H9 (cell line): ENCODE results near the gene ACSL3. TPM values are rescaled to one million over a fixed set of nuclear protein-coding genes. Genes with fewer than 3 reads are reported as not detected.

Source experiments
- DNase-seq: peaks from one replicate; pipeline ENCODE4 v3.0.0-alpha.2; 2017
- H2AFZ ChIP-seq: one replicate; pipeline ENCODE4 v1.6.1; 2013; ENCODE audit warnings: mild to moderate bottlenecking, low read length, control low read depth, moderate library complexity
- H2AK5ac ChIP-seq: 2 replicates; pipeline ENCODE4 v1.6.1; 2013; ENCODE audit warnings: low read length, control low read depth, mixed read lengths; ENCODE audit not compliant: insufficient read length
- H2BK120ac ChIP-seq: one replicate; pipeline ENCODE4 v1.6.1; 2013; ENCODE audit warnings: low read depth, mild to moderate bottlenecking, low read length, control low read depth, inconsistent platforms; ENCODE audit not compliant: poor library complexity, severe bottlenecking
- H2BK12ac ChIP-seq: 2 replicates; pipeline ENCODE4 v1.6.1; 2013; ENCODE audit warnings: low read length, control low read depth, mixed read lengths, low read depth; ENCODE audit not compliant: insufficient read length
- H2BK15ac ChIP-seq: 2 replicates; pipeline ENCODE4 v1.6.1; 2013; ENCODE audit warnings: low read depth, low read length, control low read depth
- H2BK20ac ChIP-seq: one replicate; pipeline ENCODE4 v1.6.1; 2013; ENCODE audit warnings: low read depth, mild to moderate bottlenecking, low read length, control low read depth, inconsistent platforms; ENCODE audit not compliant: poor library complexity, severe bottlenecking
- H2BK5ac ChIP-seq: 2 replicates; pipeline ENCODE4 v1.6.1; 2013; ENCODE audit warnings: low read length, control low read depth, mixed read lengths; ENCODE audit not compliant: insufficient read length
- H3K14ac ChIP-seq: 2 replicates; pipeline ENCODE4 v1.6.1; 2013; ENCODE audit warnings: low read length, control low read depth; ENCODE audit not compliant: insufficient read depth
- H3K18ac ChIP-seq: 2 replicates; pipeline ENCODE4 v1.6.1; 2013; ENCODE audit warnings: low read depth, mild to moderate bottlenecking, mixed read lengths, low read length, control low read depth; ENCODE audit not compliant: insufficient read length
- H3K23ac ChIP-seq: 2 replicates; pipeline ENCODE4 v1.6.1; 2013; ENCODE audit warnings: low read length, control low read depth, mixed read lengths, low read depth; ENCODE audit not compliant: insufficient read length
- H3K23me2 ChIP-seq: 2 replicates; pipeline ENCODE4 v1.6.1; 2013; ENCODE audit warnings: low read depth, mild to moderate bottlenecking, mixed read lengths, low read length, control low read depth; ENCODE audit not compliant: insufficient read length, poor library complexity, severe bottlenecking
- H3K27ac ChIP-seq: 2 replicates; pipeline ENCODE4 v1.5.1; 2013; ENCODE audit warnings: low read length, control low read depth, mixed read lengths, low read depth; ENCODE audit not compliant: insufficient read length
- H3K27me3 ChIP-seq: 2 replicates; pipeline ENCODE4 v1.6.1; 2013; ENCODE audit warnings: low read length, control low read depth, inconsistent platforms; ENCODE audit not compliant: insufficient read depth
- H3K4ac ChIP-seq: 2 replicates; pipeline ENCODE4 v1.6.1; 2013; ENCODE audit warnings: low read depth, mild to moderate bottlenecking, control low read depth, inconsistent platforms, low read length, moderate library complexity
- H3K4me1 ChIP-seq: 2 replicates; pipeline ENCODE4 v1.6.1; 2013; ENCODE audit warnings: low read length, control low read depth, inconsistent platforms; ENCODE audit not compliant: insufficient read depth
- H3K4me2 ChIP-seq: 2 replicates; pipeline ENCODE4 v1.6.1; 2013; ENCODE audit warnings: low read length, control low read depth, mixed read lengths; ENCODE audit not compliant: insufficient read length, insufficient read depth
- H3K56ac ChIP-seq: 2 replicates; pipeline ENCODE4 v1.6.1; 2013; ENCODE audit warnings: low read depth, mild to moderate bottlenecking, mixed read lengths, low read length, control low read depth; ENCODE audit not compliant: insufficient read length
- H3K79me1 ChIP-seq: 2 replicates; pipeline ENCODE4 v1.6.1; 2013; ENCODE audit warnings: low read depth, mild to moderate bottlenecking, moderate library complexity, low read length, control low read depth, inconsistent platforms; ENCODE audit not compliant: insufficient read depth, poor library complexity, severe bottlenecking
- H3K79me2 ChIP-seq: 2 replicates; pipeline ENCODE4 v1.6.1; 2013; ENCODE audit warnings: low read length, control low read depth, inconsistent platforms; ENCODE audit not compliant: insufficient read depth
- H3K9ac ChIP-seq: 2 replicates; pipeline ENCODE4 v1.6.1; 2013; ENCODE audit warnings: low read length, control low read depth, mixed read lengths; ENCODE audit not compliant: insufficient read length; ENCODE audit errors: extremely low read depth
- H3K9me3 ChIP-seq: one replicate; pipeline ENCODE4 v1.6.1; 2013; ENCODE audit warnings: low read depth, low read length, inconsistent platforms; ENCODE audit not compliant: control insufficient read depth
- H3T11ph ChIP-seq: one replicate; pipeline ENCODE4 v1.6.1; 2013; ENCODE audit warnings: mild to moderate bottlenecking, low read length, control low read depth, inconsistent platforms
- H4K20me1 ChIP-seq: one replicate; pipeline ENCODE4 v1.6.1; 2013; ENCODE audit not compliant: control insufficient read depth, insufficient read length, insufficient read depth
- H4K5ac ChIP-seq: 2 replicates; pipeline ENCODE4 v1.6.1; 2013; ENCODE audit warnings: low read depth, mild to moderate bottlenecking, mixed read lengths, low read length, control low read depth; ENCODE audit not compliant: insufficient read length
- H4K8ac ChIP-seq: replicated peaks from 2 replicates; pipeline ENCODE4 v1.6.1; 2013; ENCODE audit warnings: low read length, control low read depth, mixed read lengths, low read depth; ENCODE audit not compliant: insufficient read length
- H4K91ac ChIP-seq: 2 replicates; pipeline ENCODE4 v1.6.1; 2013; ENCODE audit warnings: low read depth, mild to moderate bottlenecking, moderate library complexity, mixed read lengths, low read length, control low read depth; ENCODE audit not compliant: insufficient read length
- H3K27ac Mint-ChIP-seq, 3 experiments: 2 replicates in 2 of 3; 3 replicates in 1 of 3; pipeline ENCODE4 v1.8.0; 2020 to 2021; ENCODE audit warnings: mixed read lengths in 3 of 3, mild to moderate bottlenecking in 1 of 3, moderate library complexity in 1 of 3
- H3K27me3 Mint-ChIP-seq: 2 replicates; pipeline ENCODE4 v1.8.0; 2021; ENCODE audit warnings: low read depth, mild to moderate bottlenecking, moderate library complexity, mixed read lengths
- H3K36me3 Mint-ChIP-seq, 3 experiments: 2 replicates in 2 of 3; 3 replicates in 1 of 3; pipeline ENCODE4 v1.8.0; 2020 to 2021; ENCODE audit warnings: low read depth in 3 of 3, mixed read lengths in 3 of 3; ENCODE audit not compliant: insufficient read depth in 1 of 3
- H3K4me1 Mint-ChIP-seq, 2 experiments: 2 replicates each; pipeline ENCODE4 v1.8.0; 2020; ENCODE audit warnings: mixed read lengths in 2 of 2
- H3K4me3 Mint-ChIP-seq, 2 experiments: 2 replicates in 1 of 2; 3 replicates in 1 of 2; pipeline ENCODE4 v1.8.0; 2020 to 2021; ENCODE audit warnings: mild to moderate bottlenecking in 2 of 2, mixed read lengths in 2 of 2, moderate library complexity in 1 of 2
- H3K9me3 Mint-ChIP-seq, 2 experiments: 2 replicates in 1 of 2; 3 replicates in 1 of 2; pipeline ENCODE4 v1.8.0; 2020; ENCODE audit warnings: mild to moderate bottlenecking in 2 of 2, mixed read lengths in 2 of 2, moderate library complexity in 1 of 2
- WGBS: extraction: QIAGEN DNeasy Blood & Tissue Kit; methylation state at CpG from one replicate; pipeline ENCODE4 v1.1.7; 2013; ENCODE audit warnings: missing lambda C conversion rate, low lambda C conversion rate, mixed read lengths; ENCODE audit not compliant: insufficient read length; ENCODE audit errors: extremely low coverage; 5-methylcytosine and 5-hydroxymethylcytosine counted together
- total RNA-seq: library from RNA; stranded (reverse); gene quantifications from 2 replicates; pipeline ENCODE4 v1.2.1, GENCODE V29; 2021
- TF ChIP-seq, protein P1 (sequence below): fragments of 200-600 bp; sonication (generic); conservative IDR thresholded peaks from 3 replicates; pipeline ENCODE4 v1.8.0; 2021; ENCODE audit warnings: antibody characterized with exemption, mild to moderate bottlenecking

Gene ACSL3
- total RNA-seq, 1 experiment from 2014 or later, result 60.9 TPM

DNA sequence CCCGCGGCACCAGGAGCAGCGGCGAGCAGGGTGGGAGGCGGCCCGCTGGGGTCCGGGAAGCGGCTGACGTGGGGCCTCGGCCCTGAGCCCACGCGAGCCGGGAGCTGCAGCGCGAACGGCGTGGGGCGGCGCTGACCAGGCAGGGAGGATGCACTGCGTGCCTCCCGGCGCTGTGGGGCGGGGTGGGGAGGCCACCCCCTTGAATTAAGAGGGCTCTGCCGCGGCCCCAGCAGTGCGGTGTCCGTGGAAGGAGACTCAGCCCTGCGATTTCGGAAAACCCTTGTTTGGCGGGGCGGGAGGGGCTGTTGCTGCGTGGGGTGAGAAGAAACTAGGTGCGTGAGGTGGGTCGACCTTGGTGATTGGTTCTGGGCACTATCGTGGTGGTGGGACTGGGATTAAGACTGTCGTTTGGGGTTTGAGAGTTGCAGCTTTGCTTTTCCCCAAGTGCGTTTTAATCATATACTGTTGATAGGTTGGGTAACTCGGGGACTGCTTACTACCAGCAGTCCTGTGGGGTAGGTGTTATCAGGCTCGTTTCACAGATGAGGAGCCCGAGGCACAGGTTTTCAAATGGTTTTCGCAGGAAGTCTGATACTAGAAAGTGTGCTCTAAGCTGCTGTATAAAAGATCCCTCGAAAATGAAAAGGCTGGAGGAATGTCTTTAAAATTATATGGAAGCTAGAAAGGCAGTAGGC is 722 bp downstream of the ACSL3 start:
- Histone ChIP-seq H2BK5ac (peak overlapping the region; percentile 41), H3K4ac (no peak overlapping the region), H3K27ac (no peak overlapping the region), H3K56ac (no peak overlapping the region), H2AK5ac (no peak overlapping the region), H3K9me3 (no peaks in the 10 kb centered on the region), H4K20me1 (no peaks in the 10 kb centered on the region), H2BK20ac (no peak overlapping the region), H3K18ac (peak overlapping the region; percentile 2), H4K8ac (no peak overlapping the region), H3K79me1 (no peaks in the 10 kb centered on the region), H3T11ph (no peak overlapping the region), H3K79me2 (peaks cover 43% of the 10 kb centered on the region; the same call in 1 of the 2 replicates), H3K9ac (peak overlapping the region; percentile 77), H3K23ac (no peak overlapping the region), H4K91ac (no peak overlapping the region), H2BK12ac (no peak overlapping the region), H3K27me3 (no peaks in the 10 kb centered on the region), H3K23me2 (peaks cover 7% of the 10 kb centered on the region), H3K4me1 (peaks cover 21% of the 10 kb centered on the region), H3K4me2 (peak overlapping the region; percentile 95), H2BK15ac (no peak overlapping the region), H2BK120ac (no peak overlapping the region), H4K5ac (no peak overlapping the region), H3K14ac (peak overlapping the region; percentile 96), H2AFZ (no peak overlapping the region)
- Mint-ChIP-seq H3K4me3 (no peak overlapping the region), H3K4me1 (peaks cover 7 to 8% of the 10 kb centered on the region in 2 experiments), H3K9me3 (no peaks in the 10 kb centered on the region; a peak in 1 of 5 replicates), H3K36me3 (peaks cover 0 to 4% (median 0%) of the 10 kb centered on the region in 3 experiments; a peak in 2 of 7 replicates), H3K27ac (peak overlapping the region; percentile 92 to 97 (median 97)), H3K27me3 (no peaks in the 10 kb centered on the region; the same call in 1 of the 2 replicates)
- DNase-seq, result no peak
- WGBS, result no CpG with 5 or more reads among the region's 42 CpGs
- TF ChIP-seq, protein P1, sequence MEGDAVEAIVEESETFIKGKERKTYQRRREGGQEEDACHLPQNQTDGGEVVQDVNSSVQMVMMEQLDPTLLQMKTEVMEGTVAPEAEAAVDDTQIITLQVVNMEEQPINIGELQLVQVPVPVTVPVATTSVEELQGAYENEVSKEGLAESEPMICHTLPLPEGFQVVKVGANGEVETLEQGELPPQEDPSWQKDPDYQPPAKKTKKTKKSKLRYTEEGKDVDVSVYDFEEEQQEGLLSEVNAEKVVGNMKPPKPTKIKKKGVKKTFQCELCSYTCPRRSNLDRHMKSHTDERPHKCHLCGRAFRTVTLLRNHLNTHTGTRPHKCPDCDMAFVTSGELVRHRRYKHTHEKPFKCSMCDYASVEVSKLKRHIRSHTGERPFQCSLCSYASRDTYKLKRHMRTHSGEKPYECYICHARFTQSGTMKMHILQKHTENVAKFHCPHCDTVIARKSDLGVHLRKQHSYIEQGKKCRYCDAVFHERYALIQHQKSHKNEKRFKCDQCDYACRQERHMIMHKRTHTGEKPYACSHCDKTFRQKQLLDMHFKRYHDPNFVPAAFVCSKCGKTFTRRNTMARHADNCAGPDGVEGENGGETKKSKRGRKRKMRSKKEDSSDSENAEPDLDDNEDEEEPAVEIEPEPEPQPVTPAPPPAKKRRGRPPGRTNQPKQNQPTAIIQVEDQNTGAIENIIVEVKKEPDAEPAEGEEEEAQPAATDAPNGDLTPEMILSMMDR, result no peak; the same call in 2 of the 3 replicates
